ENCODE measurements around the gene RGS11.

- TF ChIP-seq, protein P1, sequence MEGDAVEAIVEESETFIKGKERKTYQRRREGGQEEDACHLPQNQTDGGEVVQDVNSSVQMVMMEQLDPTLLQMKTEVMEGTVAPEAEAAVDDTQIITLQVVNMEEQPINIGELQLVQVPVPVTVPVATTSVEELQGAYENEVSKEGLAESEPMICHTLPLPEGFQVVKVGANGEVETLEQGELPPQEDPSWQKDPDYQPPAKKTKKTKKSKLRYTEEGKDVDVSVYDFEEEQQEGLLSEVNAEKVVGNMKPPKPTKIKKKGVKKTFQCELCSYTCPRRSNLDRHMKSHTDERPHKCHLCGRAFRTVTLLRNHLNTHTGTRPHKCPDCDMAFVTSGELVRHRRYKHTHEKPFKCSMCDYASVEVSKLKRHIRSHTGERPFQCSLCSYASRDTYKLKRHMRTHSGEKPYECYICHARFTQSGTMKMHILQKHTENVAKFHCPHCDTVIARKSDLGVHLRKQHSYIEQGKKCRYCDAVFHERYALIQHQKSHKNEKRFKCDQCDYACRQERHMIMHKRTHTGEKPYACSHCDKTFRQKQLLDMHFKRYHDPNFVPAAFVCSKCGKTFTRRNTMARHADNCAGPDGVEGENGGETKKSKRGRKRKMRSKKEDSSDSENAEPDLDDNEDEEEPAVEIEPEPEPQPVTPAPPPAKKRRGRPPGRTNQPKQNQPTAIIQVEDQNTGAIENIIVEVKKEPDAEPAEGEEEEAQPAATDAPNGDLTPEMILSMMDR (IDR thresholded peaks at IDR 0.05 in 8 of 11, conservative IDR thresholded peaks at IDR 0.05 in 3 of 11) = no peak
- TF ChIP-seq POLR2A (IDR thresholded peaks at IDR 0.05) (no peak), POLR2AphosphoS5 (IDR thresholded peaks at IDR 0.05) (no peak)
These were observed 12.5 kb downstream of the RGS11 start for GRCh38 chr16:263182-263774.
